Stimulated activated CD8-positive, alpha-beta memory T cell treated with anti-CD3 and anti-CD28 coated beads, Interleukin-12 subunit alpha, Interleukin-12 subunit beta, amount 100 ng/mL, for 24 hours (primary cell): ENCODE results near the gene SPHK2.
"Not testable (repeated sequence)": the region's sequence is repeated elsewhere in the genome, so short reads cannot be mapped to it uniquely, and the experiment has no call there.

Experiments
- DNase-seq: peaks from one replicate; pipeline ENCODE4 v3.0.0-alpha.2; 2020; ENCODE audit errors: extremely low read depth

SPHK2 gene

GRCh38 chr19:48618916-48619691, at the start of gene SPHK2, which contains the start of gene RPL18:
SPHK2 (plus strand) TSS chr19:48619506; CDS start chr19:48620515, 1,009 bp downstream.
RPL18 (minus strand) TSS chr19:48619178; CDS start chr19:48619143, 35 bp downstream.
- DNase-seq, result peak; percentile 93

- DNase-seq, result no peak
Measured at GRCh38 chr19:48569814-48570213, 49.5 kb upstream of the SPHK2 start.

GRCh38 chr19:48571378-48572162, 47.7 kb upstream of the SPHK2 start:
- no peak for DNase-seq

GRCh38 chr19:48573163-48573505, 46.2 kb upstream of the SPHK2 start:
- no peak for DNase-seq

GRCh38 chr19:48575931-48576622, 43.2 kb upstream of the SPHK2 start:
- no peak for DNase-seq

GRCh38 chr19:48577908-48578307, 41.4 kb upstream of the SPHK2 start:
- DNase-seq, result not testable (repeated sequence)

- no peak for DNase-seq
Measured at GRCh38 chr19:48578891-48579290, 40.4 kb upstream of the SPHK2 start.

GRCh38 chr19:48582168-48582567, 37.1 kb upstream of the SPHK2 start:
- no peak for DNase-seq

GRCh38 chr19:48587387-48587786, 31.9 kb upstream of the SPHK2 start:
- DNase-seq, result no peak

- DNase-seq, result peak; percentile 66
Measured at GRCh38 chr19:48588670-48589401, 30.5 kb upstream of the SPHK2 start.

GRCh38 chr19:48591021-48591420, 28.3 kb upstream of the SPHK2 start:
- DNase-seq, result no peak

GRCh38 chr19:48595171-48595570, 24.1 kb upstream of the SPHK2 start:
- no peak for DNase-seq

GRCh38 chr19:48595833-48596232, 23.5 kb upstream of the SPHK2 start:
- DNase-seq, result no peak

GRCh38 chr19:48596237-48596636, 23.1 kb upstream of the SPHK2 start:
- DNase-seq, result no peak

- no peak for DNase-seq
Measured at GRCh38 chr19:48596679-48597465, 22.4 kb upstream of the SPHK2 start.

GRCh38 chr19:48598996-48599700, 20.2 kb upstream of the SPHK2 start:
- DNase-seq, result no peak

GRCh38 chr19:48600679-48601417, 18.5 kb upstream of the SPHK2 start:
- DNase-seq, result no peak

- DNase-seq, result no peak
Measured at GRCh38 chr19:48603001-48603400, 16.3 kb upstream of the SPHK2 start.

- no peak for DNase-seq
Measured at GRCh38 chr19:48603449-48603848, 15.9 kb upstream of the SPHK2 start.

- DNase-seq, result no peak
Measured at GRCh38 chr19:48603850-48604249, 15.5 kb upstream of the SPHK2 start.
